Measurements from ENCODE around the gene BAZ1B.
"Not testable (repeated sequence)": the region's sequence is repeated elsewhere in the genome, so short reads cannot be mapped to it uniquely, and the experiment has no call there.

BAZ1B gene

DNA sequence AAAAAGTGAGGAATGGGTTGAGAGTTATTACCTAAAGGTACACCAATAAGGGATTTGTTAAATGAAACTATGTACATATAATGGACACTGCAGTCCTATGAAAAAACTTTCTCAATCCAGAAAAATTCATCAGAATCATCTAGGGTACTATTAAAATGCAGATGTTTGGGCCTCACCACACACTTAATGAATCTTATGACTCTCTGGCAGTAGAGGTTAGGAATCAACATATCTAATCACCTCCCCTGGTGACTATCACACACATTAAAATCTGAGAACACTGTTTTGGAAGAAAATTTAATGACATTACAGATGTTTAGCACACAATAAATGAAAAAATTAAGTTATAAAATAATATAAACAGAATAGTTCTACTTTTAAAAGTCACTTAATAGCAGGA lies 32.1 kb downstream of the BAZ1B start:
- DNase-seq, result no peak

GRCh38 chr7:73487486-73487885 lies 34.6 kb downstream of the BAZ1B start:
- no peak for DNase-seq

DNA sequence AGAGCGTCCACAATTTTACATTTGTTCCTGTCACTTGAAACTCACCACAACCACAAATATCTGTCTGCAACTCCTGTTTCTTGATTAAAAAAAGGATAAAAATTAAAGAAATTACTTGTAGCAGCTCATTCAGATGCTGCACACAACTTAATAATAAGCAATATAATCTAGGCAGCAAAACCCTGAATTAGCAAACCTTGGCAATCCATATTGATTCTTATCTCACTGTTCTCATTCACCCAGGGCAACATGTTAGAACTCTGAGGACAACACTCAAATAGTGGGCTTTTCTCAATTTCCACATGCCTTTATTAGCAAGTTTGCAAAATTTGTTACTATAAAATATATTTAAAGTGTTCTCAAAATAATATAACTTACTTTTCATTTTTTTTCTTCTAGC lies 38.9 kb downstream of the BAZ1B start:
- DNase-seq, result no peak

DNA sequence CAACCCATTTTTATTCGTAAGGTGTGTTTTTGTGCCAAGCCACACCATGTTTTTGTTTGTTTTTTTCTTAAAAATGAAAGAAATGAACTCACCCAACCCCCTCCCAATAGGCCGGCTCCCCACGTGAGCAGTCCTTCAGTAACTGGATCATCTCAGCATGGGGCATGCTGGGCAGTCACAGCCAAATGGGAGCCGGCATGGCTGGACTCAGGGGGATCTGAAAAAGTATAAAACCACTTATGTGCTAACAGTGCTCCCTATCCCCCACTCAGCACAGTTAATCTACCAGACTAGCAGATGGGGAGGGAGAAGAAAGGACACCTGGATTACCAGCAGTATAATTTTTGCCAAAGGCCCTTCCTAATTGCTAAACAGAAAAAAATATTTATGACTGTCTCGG lies 39.3 kb downstream of the BAZ1B start:
- no peak for DNase-seq

DNA sequence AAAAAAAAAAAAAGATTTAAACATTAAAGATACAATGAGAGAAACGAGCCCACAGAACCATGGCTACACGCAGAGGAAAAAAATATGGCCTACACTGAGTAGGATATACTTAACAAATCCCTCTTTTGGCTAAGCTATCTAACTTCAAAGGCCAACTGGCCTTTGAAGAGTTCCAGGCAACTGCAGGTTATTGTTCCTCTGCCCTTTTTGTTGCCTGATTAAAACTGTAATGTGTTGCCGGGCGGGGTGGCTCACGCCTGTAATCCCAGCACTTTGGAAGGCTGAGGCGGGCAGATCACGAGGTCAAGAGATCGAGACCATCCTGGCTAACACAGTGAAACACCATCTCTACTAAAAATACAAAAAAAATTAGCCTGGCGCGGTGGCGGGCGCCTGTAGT lies 40.6 kb downstream of the BAZ1B start:
- DNase-seq, result not testable (repeated sequence)

GRCh38 chr7:73478549-73478948 lies 43.5 kb downstream of the BAZ1B start:
- DNase-seq, result no peak

DNA sequence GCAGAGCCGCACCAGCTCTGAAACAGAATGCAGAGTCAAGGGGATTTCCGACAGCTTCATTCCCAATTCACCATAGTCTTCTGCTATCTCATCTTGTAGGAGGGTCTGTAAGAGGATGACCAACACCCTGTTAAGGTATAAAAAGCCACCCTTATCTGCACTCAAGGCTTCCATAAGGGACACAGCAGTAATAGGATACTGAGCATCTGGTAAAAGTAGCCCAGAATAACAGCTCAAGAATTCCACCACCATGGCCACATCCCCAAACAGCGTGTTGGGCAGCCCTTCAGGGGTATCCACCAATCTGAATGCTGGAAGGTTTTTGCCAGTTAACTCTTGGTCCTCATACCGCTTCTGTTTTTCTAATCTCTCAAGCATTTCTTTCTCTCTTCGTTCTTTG lies 44.7 kb downstream of the BAZ1B start:
- DNase-seq, result no peak

- DNase-seq, result no peak
Measured at GRCh38 chr7:73470208-73470607, 51.9 kb downstream of the BAZ1B start.

DNA sequence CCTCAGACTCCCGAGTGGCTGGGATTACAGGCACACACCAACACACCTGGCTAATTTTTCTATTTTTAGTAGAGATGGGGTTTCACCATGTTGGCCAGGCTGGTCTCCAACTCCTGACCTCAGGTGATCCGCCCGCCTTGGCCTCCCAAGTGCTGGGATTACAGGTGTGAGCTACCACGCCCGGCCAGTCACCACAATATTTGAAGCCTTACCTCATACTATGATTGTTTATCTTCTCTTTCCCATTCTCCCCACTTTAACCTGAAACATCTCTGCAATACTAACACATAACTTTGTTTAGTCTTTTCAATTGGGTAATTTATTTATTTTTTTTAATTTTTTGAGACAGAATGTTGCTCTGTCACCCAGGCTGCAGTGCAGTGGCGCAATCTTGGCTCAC lies 55.0 kb downstream of the BAZ1B start:
- not testable (repeated sequence) for DNase-seq

GRCh38 chr7:73466112-73466511 lies 56.0 kb downstream of the BAZ1B start:
- no peak for DNase-seq

GRCh38 chr7:73463966-73464365 lies 58.1 kb downstream of the BAZ1B start:
- DNase-seq, result no peak

GRCh38 chr7:73463260-73463659 lies 58.8 kb downstream of the BAZ1B start:
- DNase-seq, result no peak

GRCh38 chr7:73461782-73462285 lies 60.3 kb downstream of the BAZ1B start:
- DNase-seq, result no peak

DNA sequence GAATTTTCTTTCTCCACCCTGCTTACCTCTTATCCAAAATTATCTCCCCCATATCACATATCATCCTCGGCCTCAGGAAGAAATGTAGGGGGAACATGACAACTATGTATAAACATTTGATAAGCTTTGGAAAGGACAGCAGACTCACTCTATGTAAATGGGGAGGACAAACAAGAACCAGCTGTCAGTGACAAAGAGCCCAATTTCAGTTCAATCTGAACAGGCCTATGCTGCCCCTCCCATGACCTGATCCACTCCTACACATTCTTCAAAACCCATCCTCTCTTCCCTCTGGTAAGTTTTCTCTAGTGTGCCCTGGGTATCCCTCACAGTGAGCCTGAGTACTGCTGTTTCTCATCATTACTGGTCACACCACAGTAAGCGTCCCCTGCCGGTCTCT lies 67.7 kb downstream of the BAZ1B start:
- DNase-seq, result no peak

DNA sequence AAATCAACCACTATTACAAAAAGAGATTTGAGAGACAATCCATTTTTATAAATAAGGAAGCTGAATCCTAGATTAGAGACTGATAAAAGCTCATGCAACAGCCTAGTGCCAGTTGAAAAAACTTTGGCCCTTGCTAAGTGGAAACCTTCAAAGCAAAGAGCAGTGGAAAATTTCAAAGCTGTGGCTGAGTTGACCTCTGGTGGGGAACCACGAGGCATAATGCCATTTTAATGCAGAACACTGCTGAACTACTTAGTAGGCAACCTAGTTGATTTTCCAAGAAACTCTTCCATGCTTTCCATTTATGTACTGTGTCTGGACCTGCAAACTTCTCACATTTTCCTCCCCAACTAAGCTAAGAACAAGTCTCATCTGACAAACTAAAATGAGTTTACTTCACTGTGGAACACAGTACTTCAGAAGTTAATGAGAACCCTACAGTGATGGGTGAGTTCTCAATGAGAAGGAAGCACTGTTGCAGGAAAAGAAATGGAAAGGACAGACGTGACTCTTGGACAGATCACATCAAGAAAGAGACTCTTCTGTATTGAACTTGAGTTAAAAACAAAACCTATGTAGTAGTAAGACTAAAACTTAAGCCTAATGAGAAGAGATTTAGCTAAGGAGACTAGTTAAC lies 69.0 kb downstream of the BAZ1B start:
- no peak for DNase-seq

- DNase-seq, result no peak
Measured at GRCh38 chr7:73451780-73452398, 70.2 kb downstream of the BAZ1B start.

GRCh38 chr7:73449422-73449821 lies 72.7 kb downstream of the BAZ1B start:
- DNase-seq, result peak; percentile 60

- DNase-seq, result no peak
Measured at GRCh38 chr7:73448609-73449008, 73.5 kb downstream of the BAZ1B start.

DNA sequence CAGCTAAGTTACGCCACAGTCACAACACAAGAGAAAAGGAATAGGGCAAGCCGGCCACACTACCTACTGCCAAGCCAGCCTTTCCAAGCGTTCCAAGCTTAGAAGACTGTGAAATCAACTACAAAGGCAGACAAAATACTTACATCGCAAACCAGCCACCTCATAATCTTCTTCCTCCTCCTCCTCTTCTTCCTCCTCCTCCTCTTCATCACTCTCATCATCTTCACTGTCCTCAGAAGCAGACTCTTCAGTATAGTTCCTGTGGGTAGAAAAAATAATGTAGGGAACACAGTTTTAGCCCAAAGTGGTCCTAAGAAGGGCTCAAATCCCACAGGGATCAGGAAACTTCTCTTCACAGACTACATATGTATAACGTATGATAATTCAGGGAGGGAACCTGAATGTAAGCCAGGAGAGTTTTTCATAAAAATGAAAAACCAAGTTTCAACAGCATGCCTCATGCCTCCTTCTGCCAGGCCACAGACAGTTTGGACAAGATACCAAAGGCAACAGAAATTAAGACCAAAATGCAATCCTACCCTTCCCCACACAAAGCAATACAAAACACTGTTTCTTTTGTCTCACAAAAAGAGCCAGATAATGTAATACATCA lies 74.9 kb downstream of the BAZ1B start:
- DNase-seq, result no peak

- no peak for DNase-seq
Measured at GRCh38 chr7:73446682-73447081, 75.4 kb downstream of the BAZ1B start.

- no peak for DNase-seq
Measured at GRCh38 chr7:73443548-73444255, 78.4 kb downstream of the BAZ1B start.

DNA sequence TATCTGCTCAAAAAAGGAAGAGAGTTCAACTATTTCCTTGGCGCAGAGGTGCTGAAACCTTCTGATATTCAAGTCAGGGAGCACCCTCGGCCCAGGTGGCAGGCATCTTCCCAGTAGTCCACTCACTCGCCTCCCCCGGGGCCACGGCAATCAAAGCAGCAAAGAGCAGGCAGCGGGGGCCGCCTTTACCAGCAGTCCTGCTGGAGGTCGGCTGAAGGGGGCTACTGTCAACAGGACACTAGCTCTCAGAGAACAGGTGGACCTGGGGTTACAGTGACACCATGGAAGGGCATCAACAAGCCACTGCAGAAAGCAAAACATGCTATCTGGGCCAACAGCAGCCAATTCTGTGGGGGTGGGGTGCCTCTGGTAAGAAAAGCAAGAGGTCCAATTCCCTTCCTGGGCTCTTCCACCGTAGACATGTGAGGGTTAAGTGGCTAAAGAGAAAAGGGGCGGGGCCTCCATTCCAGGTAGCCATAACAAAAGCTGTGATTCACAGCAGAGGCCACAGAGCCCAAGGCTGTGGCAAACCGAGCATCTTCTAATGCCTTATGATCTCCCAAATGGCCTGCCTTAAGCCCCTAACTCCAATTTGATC lies 79.1 kb downstream of the BAZ1B start:
- DNase-seq, result no peak

DNA sequence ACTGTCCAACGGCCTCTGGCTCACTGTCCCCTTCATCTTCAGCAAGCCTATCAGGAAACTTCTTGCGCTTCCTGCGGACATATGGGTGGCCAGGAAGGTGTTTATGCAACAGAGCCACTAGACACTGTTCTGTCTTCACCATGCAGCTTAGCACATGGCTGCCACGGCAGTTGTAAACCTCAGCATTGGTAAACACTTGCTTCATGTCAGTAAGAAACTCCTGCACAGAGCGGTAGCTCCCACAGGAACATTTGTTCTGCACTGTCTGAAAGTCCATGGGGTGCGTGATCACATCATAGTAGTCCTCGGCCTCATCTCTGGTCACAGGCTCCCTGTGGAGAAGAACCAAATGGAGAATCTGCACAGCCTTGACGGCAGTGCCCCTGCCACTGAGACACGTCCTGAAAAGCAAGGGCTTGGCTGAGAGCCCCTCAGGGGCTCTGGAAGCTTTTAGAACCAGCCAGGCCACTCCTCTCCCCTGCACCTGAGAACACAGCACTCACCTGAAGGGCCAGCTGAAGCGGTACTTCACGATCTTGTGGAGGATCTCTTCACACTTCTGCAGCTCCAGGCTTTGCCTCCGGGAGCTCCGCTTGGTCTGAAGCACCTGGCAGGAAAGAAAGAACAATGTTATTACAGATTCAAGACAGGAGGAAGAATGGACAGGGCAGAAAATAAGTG lies 79.7 kb downstream of the BAZ1B start:
- no peak for DNase-seq

Data from DMS153 (cell line).